GM18873 (cell line): ENCODE measurements around the gene CAPN12.

Experiments
- ATAC-seq: cut with Tn5 transposase; IDR thresholded peaks from one replicate; pipeline ENCODE4 v1.9.1; 2021; ENCODE audit warnings: mild to moderate bottlenecking, moderate library complexity, moderate number of reproducible peaks; ENCODE audit not compliant: unreplicated experiment, low FRiP score

Gene CAPN12

GRCh38 chr19:38727868-38728660 lies 16.2 kb downstream of the CAPN12 start:
- no peak for ATAC-seq

GRCh38 chr19:38727306-38727867 lies 16.9 kb downstream of the CAPN12 start:
- ATAC-seq, result no peak

- no peak for ATAC-seq
Measured at GRCh38 chr19:38726761-38727301, 17.4 kb downstream of the CAPN12 start.

GRCh38 chr19:38726284-38726673 lies 18.0 kb downstream of the CAPN12 start:
- no peak for ATAC-seq

- no peak for ATAC-seq
Measured at GRCh38 chr19:38725469-38726283, 18.6 kb downstream of the CAPN12 start.

- ATAC-seq, result no peak
Measured at GRCh38 chr19:38723990-38724854, 20.1 kb downstream of the CAPN12 start.

GRCh38 chr19:38723606-38723965 lies 20.7 kb downstream of the CAPN12 start:
- no peak for ATAC-seq

- ATAC-seq, result no peak
Measured at GRCh38 chr19:38722947-38723605, 21.2 kb downstream of the CAPN12 start.

GRCh38 chr19:38721979-38722773 lies 22.1 kb downstream of the CAPN12 start:
- no peak for ATAC-seq

GRCh38 chr19:38721496-38721895 lies 22.8 kb downstream of the CAPN12 start:
- ATAC-seq, result no peak

- no peak for ATAC-seq
Measured at GRCh38 chr19:38720559-38721236, 23.6 kb downstream of the CAPN12 start.

- ATAC-seq, result no peak
Measured at GRCh38 chr19:38719761-38720558, 24.3 kb downstream of the CAPN12 start.

GRCh38 chr19:38718747-38719543 lies 25.3 kb downstream of the CAPN12 start:
- no peak for ATAC-seq

GRCh38 chr19:38717855-38718254 lies 26.4 kb downstream of the CAPN12 start:
- ATAC-seq, result no peak

GRCh38 chr19:38717051-38717450 lies 27.2 kb downstream of the CAPN12 start:
- no peak for ATAC-seq

GRCh38 chr19:38715555-38715954 lies 28.7 kb downstream of the CAPN12 start:
- no peak for ATAC-seq

GRCh38 chr19:38714354-38714778 lies 29.9 kb downstream of the CAPN12 start:
- no peak for ATAC-seq
